Endodermal cell (in vitro differentiated cells): ENCODE data around the gene TAS2R7. TPM values are rescaled to one million over a fixed set of nuclear protein-coding genes. Genes with fewer than 3 reads are reported as not detected.
A peak's percentile ranks its signal among the peaks of the same experiment; 100 is the strongest.

Source experiments
- DNase-seq: peaks from one replicate; pipeline ENCODE4 v3.0.0-alpha.2; 2017
- H3K27ac ChIP-seq: 2 replicates; pipeline ENCODE4 v1.5.1; 2013; ENCODE audit warnings: mild to moderate bottlenecking, low read depth, low read length, moderate library complexity
- H3K27me3 ChIP-seq: 2 replicates; pipeline ENCODE4 v1.6.1; 2013; ENCODE audit warnings: mild to moderate bottlenecking, low read length, moderate library complexity; ENCODE audit not compliant: insufficient read depth, control insufficient read depth, poor library complexity, severe bottlenecking
- H3K36me3 ChIP-seq: 2 replicates; pipeline ENCODE4 v1.7.0; 2013; ENCODE audit warnings: mild to moderate bottlenecking, low read length, moderate library complexity; ENCODE audit not compliant: control insufficient read depth, insufficient read depth
- H3K4me1 ChIP-seq: one replicate; pipeline ENCODE4 v1.7.0; 2013; ENCODE audit warnings: low read length; ENCODE audit not compliant: control insufficient read depth, insufficient read depth
- H3K4me3 ChIP-seq: 2 replicates; pipeline ENCODE4 v1.5.1; 2013; ENCODE audit warnings: mild to moderate bottlenecking, low read length, moderate library complexity
- H3K9ac ChIP-seq: 2 replicates; pipeline ENCODE4 v1.6.1; 2013; ENCODE audit warnings: mild to moderate bottlenecking, low read length, moderate library complexity; ENCODE audit not compliant: poor library complexity, severe bottlenecking; ENCODE audit errors: extremely low read depth
- H3K9me3 ChIP-seq: 2 replicates; pipeline ENCODE4 v1.6.1; 2013; ENCODE audit warnings: mild to moderate bottlenecking, low read length, moderate library complexity; ENCODE audit not compliant: control insufficient read depth
- H3K27ac Mint-ChIP-seq: 2 replicates; pipeline ENCODE4 v1.8.0; 2020; ENCODE audit warnings: mixed read lengths
- H3K27me3 Mint-ChIP-seq: 2 replicates; pipeline ENCODE4 v1.8.0; 2021; ENCODE audit warnings: mild to moderate bottlenecking, mixed read lengths; ENCODE audit not compliant: insufficient read depth
- H3K36me3 Mint-ChIP-seq: 2 replicates; pipeline ENCODE4 v1.8.0; 2020; ENCODE audit warnings: low read depth, mixed read lengths
- H3K4me1 Mint-ChIP-seq: 2 replicates; pipeline ENCODE4 v1.8.0; 2020; ENCODE audit warnings: mixed read lengths
- H3K4me3 Mint-ChIP-seq: 2 replicates; pipeline ENCODE4 v1.8.0; 2020; ENCODE audit warnings: mild to moderate bottlenecking, moderate library complexity, mixed read lengths
- H3K9me3 Mint-ChIP-seq: 2 replicates; pipeline ENCODE4 v1.8.0; 2020; ENCODE audit warnings: mild to moderate bottlenecking, mixed read lengths
- WGBS, 2 experiments: methylation state at CpG; one replicate each; pipeline versions ENCODE4 v1.1.5 to v1.1.7; 2013; ENCODE audit warnings: missing lambda C conversion rate in 2 of 2, mixed read lengths in 1 of 2; ENCODE audit not compliant: insufficient coverage in 1 of 2, insufficient read length in 1 of 2; 5-methylcytosine and 5-hydroxymethylcytosine counted together
- total RNA-seq, 2 donors: library from RNA; stranded (reverse); fragmentation: NEBNext Ultra II Directional in 1 of 2; extraction: Animal tissue kit (Norgen Biotek cat#: 25700) in 1 of 2; gene quantifications; 2 replicates in 1 of 2; 3 replicates in 1 of 2; pipeline ENCODE4 v1.2.1, GENCODE V29; 2021
- TF ChIP-seq, protein P1 (sequence below): fragments of 200-600 bp; sonication (generic); conservative IDR thresholded peaks from 2 replicates; pipeline ENCODE4 v1.5.0; 2021; ENCODE audit warnings: antibody characterized with exemption, mild to moderate bottlenecking

TAS2R7 gene
- total RNA-seq, 2 donors from 2014 or later: not detected

DNA sequence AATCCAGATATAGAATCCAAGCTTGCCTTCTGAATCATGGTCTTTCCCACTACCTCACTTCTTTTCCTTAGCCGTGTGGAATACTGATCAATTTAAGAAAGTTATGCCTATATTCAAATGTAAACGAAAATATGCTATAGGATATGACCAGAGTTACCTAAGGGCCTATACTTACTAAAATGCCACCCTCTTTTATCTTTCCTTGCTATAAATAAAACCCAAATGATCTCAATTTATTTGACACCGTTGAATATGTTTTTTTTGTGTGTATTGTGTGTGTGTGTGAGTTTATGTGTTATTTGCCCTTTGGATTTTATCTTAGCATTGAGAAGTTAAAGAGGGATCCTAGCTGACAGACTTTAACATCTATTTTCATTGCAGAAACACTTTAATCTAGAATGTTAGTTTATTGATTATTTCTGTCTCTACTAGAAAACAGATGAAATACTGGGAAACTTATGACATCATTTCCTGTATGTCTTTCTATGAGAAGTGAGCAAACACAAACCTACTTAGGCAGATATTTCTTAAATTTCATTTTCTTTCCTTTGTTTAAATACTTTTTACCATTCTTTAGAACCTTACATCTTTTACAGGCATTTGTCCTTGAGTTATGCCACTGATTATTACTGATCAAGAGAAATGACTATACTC is 9.6 kb upstream of the TAS2R7 start:
- Histone ChIP-seq H3K9ac (no peak overlapping the region), H3K27me3 (no peaks in the 10 kb centered on the region), H3K36me3 (no peaks in the 10 kb centered on the region), H3K4me3 (no peak overlapping the region), H3K4me1 (peaks cover 18% of the 10 kb centered on the region), H3K27ac (no peak overlapping the region), H3K9me3 (no peaks in the 10 kb centered on the region)
- peaks cover 19% of the 10 kb centered on the region for H3K4me1 Mint-ChIP-seq
- no peaks in the 10 kb centered on the region for H3K27me3 Mint-ChIP-seq
- peaks cover 1% of the 10 kb centered on the region for H3K9me3 Mint-ChIP-seq
- no peak for DNase-seq
- H3K36me3 Mint-ChIP-seq: no peaks in the 10 kb centered on the region
- 100% methylated on average over 3 of the region's 3 CpGs; no CpG with 5 or more reads in 1 of the 2 experiments for WGBS, 2 experiments
- TF ChIP-seq, protein P1, sequence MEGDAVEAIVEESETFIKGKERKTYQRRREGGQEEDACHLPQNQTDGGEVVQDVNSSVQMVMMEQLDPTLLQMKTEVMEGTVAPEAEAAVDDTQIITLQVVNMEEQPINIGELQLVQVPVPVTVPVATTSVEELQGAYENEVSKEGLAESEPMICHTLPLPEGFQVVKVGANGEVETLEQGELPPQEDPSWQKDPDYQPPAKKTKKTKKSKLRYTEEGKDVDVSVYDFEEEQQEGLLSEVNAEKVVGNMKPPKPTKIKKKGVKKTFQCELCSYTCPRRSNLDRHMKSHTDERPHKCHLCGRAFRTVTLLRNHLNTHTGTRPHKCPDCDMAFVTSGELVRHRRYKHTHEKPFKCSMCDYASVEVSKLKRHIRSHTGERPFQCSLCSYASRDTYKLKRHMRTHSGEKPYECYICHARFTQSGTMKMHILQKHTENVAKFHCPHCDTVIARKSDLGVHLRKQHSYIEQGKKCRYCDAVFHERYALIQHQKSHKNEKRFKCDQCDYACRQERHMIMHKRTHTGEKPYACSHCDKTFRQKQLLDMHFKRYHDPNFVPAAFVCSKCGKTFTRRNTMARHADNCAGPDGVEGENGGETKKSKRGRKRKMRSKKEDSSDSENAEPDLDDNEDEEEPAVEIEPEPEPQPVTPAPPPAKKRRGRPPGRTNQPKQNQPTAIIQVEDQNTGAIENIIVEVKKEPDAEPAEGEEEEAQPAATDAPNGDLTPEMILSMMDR: no peak
- H3K4me3 Mint-ChIP-seq: no peak overlapping the region
- H3K27ac Mint-ChIP-seq: no peak overlapping the region

GRCh38 chr12:10810068-10810467 is 7.6 kb upstream of the TAS2R7 start, which contains the start of gene TAS2R9:
Gene TAS2R9 (minus strand): TSS chr12:10810168. CDS start chr12:10810075, 93 bp downstream.
- H3K4me1 Mint-ChIP-seq: peaks cover 19% of the 10 kb centered on the region
- no peak within 1 kb of the TSS for H3K27ac Mint-ChIP-seq
- H3K9me3 Mint-ChIP-seq: no peaks in the 10 kb centered on the region
- H3K36me3 Mint-ChIP-seq: no peaks in the 10 kb centered on the region
- Histone ChIP-seq H3K9ac (no peak within 1 kb of the TSS), H3K4me1 (peaks cover 18% of the 10 kb centered on the region), H3K9me3 (no peaks in the 10 kb centered on the region), H3K27ac (peak within 1 kb of the TSS; percentile 20), H3K27me3 (no peaks in the 10 kb centered on the region), H3K36me3 (no peaks in the 10 kb centered on the region), H3K4me3 (peak within 1 kb of the TSS; percentile 42)
- H3K27me3 Mint-ChIP-seq: no peaks in the 10 kb centered on the region
- TF ChIP-seq, protein P1: peak; percentile 38
- H3K4me3 Mint-ChIP-seq: no peak within 1 kb of the TSS
- DNase-seq: no peak

GRCh38 chr12:10807186-10807585 is 4.8 kb upstream of the TAS2R7 start, which contains the start of gene TAS2R8:
Gene TAS2R8 (minus strand): TSS chr12:10807286. CDS start chr12:10806980, 306 bp downstream.
- no peak within 1 kb of the TSS for H3K4me3 Mint-ChIP-seq
- TF ChIP-seq, protein P1: no peak
- no peaks in the 10 kb centered on the region for H3K9me3 ChIP-seq
- no peaks in the 10 kb centered on the region for H3K27me3 ChIP-seq
- H3K27me3 Mint-ChIP-seq: no peaks in the 10 kb centered on the region
- H3K27ac ChIP-seq: no peak within 1 kb of the TSS
- H3K4me1 ChIP-seq: peaks cover 19% of the 10 kb centered on the region
- no peak within 1 kb of the TSS for H3K9ac ChIP-seq
- WGBS, 2 experiments: no CpG with 5 or more reads among the region's 1 CpG
- no peaks in the 10 kb centered on the region for H3K36me3 ChIP-seq
- H3K4me3 ChIP-seq: no peak within 1 kb of the TSS
- peaks cover 27% of the 10 kb centered on the region for H3K4me1 Mint-ChIP-seq
- no peaks in the 10 kb centered on the region for H3K9me3 Mint-ChIP-seq
- DNase-seq: no peak
- H3K27ac Mint-ChIP-seq: no peak within 1 kb of the TSS
- no peaks in the 10 kb centered on the region for H3K36me3 Mint-ChIP-seq
